Measurements from ENCODE around the gene RABL2A. TPM values are rescaled to one million over a fixed set of nuclear protein-coding genes. Genes with fewer than 3 reads are reported as not detected.
"Not testable (repeated sequence)": the region's sequence is repeated elsewhere in the genome, so short reads cannot be mapped to it uniquely, and the experiment has no call there.

RABL2A gene
- polyA plus RNA-seq, 3 donors from 2014 or later, result 5.7 to 15.4 (median 9.0) TPM

GRCh38 chr2:113599208-113599607, 27.9 kb upstream of the RABL2A start:
- not testable (repeated sequence) for H3K9me3 Mint-ChIP-seq; H3K36me3 Mint-ChIP-seq; DNase-seq; H3K4me1 Mint-ChIP-seq; H3K27me3 Mint-ChIP-seq (ENCODE audit: low read depth in 3 of 3); H3K27ac Mint-ChIP-seq; H3K4me3 Mint-ChIP-seq

DNA sequence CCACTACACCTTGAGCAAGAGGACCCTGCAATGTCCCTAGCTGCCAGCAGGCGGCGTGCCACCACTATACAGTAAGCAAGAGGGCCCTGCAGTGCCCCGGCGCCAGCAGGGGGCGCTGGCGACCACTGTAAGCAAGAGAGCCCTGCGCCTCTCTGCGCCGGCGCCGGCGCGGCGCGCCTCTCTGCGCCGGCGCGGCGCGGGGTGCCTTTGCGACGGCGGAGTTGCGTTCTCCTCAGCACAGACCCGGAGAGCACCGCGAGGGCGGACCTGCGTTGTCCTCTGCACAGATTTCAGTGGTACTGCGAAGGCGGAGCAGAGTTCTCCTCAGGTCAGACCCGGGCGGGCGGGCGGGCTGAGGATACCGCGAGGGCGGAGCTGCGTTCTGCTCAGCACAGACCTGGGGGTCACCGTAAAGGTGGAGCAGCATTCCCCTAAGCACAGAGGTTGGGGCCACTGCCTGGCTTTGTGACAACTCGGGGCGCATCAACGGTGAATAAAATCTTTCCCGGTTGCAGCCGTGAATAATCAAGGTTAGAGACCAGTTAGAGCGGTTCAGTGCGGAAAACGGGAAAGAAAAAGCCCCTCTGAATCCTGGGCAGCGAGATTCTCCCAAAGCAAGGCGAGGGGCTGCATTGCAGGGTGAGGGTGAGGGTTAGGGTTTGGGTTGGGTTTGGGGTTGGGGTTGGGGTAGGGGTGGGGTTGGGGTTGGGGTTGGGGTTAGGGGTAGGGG, 24.9 kb upstream of the RABL2A start:
- not testable (repeated sequence) for H3K9me3 Mint-ChIP-seq, H3K36me3 Mint-ChIP-seq, H3K27ac Mint-ChIP-seq, H3K4me1 Mint-ChIP-seq, H3K4me3 Mint-ChIP-seq
- H3K27me3 Mint-ChIP-seq (ENCODE audit: low read depth in 3 of 3), result peaks cover 10 to 11% (median 10%) of the 10 kb centered on the region in 3 donors
- peak; percentile 36 to 47 (median 46) for DNase-seq

DNA sequence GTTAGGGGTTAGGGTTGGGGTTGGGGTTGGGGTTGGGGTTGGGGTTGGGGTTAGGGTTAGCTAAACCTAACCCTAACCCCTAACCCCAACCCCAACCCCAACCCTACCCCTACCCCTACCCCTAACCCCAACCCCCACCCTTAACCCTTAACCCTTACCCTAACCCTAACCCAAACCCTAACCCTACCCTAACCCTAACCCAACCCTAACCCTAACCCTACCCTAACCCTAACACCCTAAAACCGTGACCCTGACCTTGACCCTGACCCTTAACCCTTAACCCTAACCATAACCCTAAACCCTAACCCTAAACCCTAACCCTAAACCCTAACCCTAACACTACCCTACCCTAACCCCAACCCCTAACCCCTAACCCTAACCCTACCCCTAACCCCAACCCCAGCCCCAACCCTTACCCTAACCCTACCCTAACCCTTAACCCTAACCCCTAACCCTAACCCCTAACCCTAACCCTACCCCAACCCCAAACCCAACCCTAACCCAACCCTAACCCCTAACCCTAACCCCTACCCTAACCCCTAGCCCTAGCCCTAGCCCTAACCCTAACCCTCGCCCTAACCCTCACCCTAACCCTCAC, 24.1 kb upstream of the RABL2A start:
- H3K27ac Mint-ChIP-seq, result peak overlapping the region; percentile 89 to 97 (median 96)
- no peaks in the 10 kb centered on the region for H3K9me3 Mint-ChIP-seq
- no peak for DNase-seq
- H3K36me3 Mint-ChIP-seq, result no peaks in the 10 kb centered on the region
- peak overlapping the region; percentile 84 to 95 (median 91) for H3K4me3 Mint-ChIP-seq
- H3K27me3 Mint-ChIP-seq (ENCODE audit: low read depth in 3 of 3), result peaks cover 10 to 11% (median 10%) of the 10 kb centered on the region in 3 donors
- peaks cover 5 to 10% of the 10 kb centered on the region in 2 donors for H3K4me1 Mint-ChIP-seq

DNA sequence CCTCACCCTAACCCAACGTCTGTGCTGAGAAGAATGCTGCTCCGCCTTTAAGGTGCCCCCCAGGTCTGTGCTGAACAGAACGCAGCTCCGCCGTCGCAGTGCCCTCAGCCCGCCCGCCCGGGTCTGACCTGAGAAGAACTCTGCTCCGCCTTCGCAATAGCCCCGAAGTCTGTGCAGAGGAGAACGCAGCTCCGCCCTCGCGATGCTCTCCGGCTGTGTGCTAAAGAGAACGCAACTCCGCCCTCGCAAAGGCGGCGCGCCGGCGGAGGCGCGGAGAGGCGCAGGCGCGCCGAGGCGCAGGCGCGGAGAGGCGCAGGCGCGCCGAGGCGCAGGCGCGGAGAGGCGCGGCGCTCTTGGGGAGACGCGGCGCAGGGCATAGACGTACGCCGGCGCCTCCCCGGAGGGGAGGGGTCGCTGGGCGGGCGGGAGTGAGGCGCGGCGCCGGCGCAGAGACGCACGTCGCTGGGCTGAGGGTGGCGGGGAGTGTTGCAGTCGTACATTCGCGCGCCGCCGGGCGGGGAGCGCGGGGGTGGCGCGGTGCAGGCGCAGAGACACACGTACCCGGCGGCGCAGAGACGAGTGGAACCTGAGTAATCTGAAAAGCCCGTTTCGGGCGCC, 23.5 kb upstream of the RABL2A start:
- H3K27ac Mint-ChIP-seq, result peak overlapping the region; percentile 89 to 97 (median 96)
- H3K4me3 Mint-ChIP-seq, result peak overlapping the region; percentile 84 to 95 (median 91)
- H3K27me3 Mint-ChIP-seq (ENCODE audit: low read depth in 3 of 3), result peaks cover 10 to 11% (median 10%) of the 10 kb centered on the region in 3 donors
- H3K9me3 Mint-ChIP-seq, H3K4me1 Mint-ChIP-seq, H3K36me3 Mint-ChIP-seq: not testable (repeated sequence)
- peak; percentile 87 to 97 (median 91) for DNase-seq

DNA sequence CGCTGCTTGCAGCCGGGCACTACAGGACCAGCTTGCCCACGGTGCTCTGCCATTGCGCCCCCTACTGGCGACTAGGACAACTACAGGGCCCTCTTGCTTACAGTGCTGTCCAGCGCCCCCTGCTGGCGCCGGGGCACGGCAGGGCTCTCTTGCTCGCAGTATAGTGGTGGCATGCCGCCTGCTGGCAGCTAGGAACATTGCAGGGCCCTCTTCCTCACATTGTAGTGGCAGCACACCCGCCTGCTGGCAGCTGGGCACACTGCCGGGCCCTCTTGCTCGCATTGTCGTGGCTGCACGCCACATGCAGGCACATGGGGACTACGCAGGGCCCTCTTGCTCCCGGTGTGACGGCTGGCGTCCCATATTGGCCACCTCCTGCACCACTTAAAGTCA, 23.0 kb upstream of the RABL2A start:
- not testable (repeated sequence) for H3K4me1 Mint-ChIP-seq, H3K9me3 Mint-ChIP-seq, H3K36me3 Mint-ChIP-seq
- Mint-ChIP-seq H3K27me3 (ENCODE audit: low read depth in 3 of 3) (peaks cover 10 to 11% (median 10%) of the 10 kb centered on the region in 3 donors), H3K4me3 (peak overlapping the region; percentile 84 to 95 (median 91)), H3K27ac (peak overlapping the region; percentile 81 to 97 (median 90))
- peak; percentile 94 to 96 (median 94) for DNase-seq

- DNase-seq, result not testable (repeated sequence)
Observed at GRCh38 chr2:113604661-113605060, 22.4 kb upstream of the RABL2A start.

DNA sequence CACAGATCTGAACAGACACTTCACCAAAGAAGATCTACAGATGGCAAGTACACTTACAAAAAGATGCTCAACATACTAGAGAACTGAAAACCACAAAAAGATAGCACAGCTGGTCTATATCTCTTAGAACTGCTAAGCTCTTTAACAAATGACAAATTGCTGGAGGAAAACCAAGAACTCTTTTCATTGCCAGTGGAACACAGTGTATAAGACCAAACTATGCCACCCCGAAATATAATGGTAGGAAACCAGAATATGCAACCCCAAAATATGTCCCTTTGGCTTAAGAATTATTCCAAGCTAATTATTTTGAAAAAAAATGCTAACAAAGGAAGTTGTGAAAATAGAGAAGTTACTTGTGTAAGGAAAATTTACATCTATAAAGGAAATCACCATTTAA, 21.0 kb upstream of the RABL2A start:
- not testable (repeated sequence) for H3K4me3 Mint-ChIP-seq, DNase-seq, H3K36me3 Mint-ChIP-seq, H3K9me3 Mint-ChIP-seq, H3K27ac Mint-ChIP-seq, H3K4me1 Mint-ChIP-seq
- H3K27me3 Mint-ChIP-seq (ENCODE audit: low read depth in 3 of 3), result peaks cover 9 to 11% (median 10%) of the 10 kb centered on the region in 3 donors

More at GRCh38 chr2:113604661-113605060, 22.4 kb upstream of the RABL2A start:
- H3K27me3 Mint-ChIP-seq (ENCODE audit: low read depth in 3 of 3), result peaks cover 10 to 11% (median 10%) of the 10 kb centered on the region in 3 donors
- not testable (repeated sequence) for H3K9me3 Mint-ChIP-seq, H3K36me3 Mint-ChIP-seq, H3K4me1 Mint-ChIP-seq
- peak overlapping the region in 5 of 6 donors; percentile 81 to 97 (median 90) for H3K27ac Mint-ChIP-seq
- H3K4me3 Mint-ChIP-seq, result peak overlapping the region; percentile 84 to 95 (median 91)

GRCh38 chr2:113609822-113610221, 17.2 kb upstream of the RABL2A start:
- H3K4me3 Mint-ChIP-seq; H3K27ac Mint-ChIP-seq; H3K27me3 Mint-ChIP-seq (ENCODE audit: low read depth in 3 of 3); H3K4me1 Mint-ChIP-seq; H3K36me3 Mint-ChIP-seq; DNase-seq; H3K9me3 Mint-ChIP-seq: not testable (repeated sequence)

DNA sequence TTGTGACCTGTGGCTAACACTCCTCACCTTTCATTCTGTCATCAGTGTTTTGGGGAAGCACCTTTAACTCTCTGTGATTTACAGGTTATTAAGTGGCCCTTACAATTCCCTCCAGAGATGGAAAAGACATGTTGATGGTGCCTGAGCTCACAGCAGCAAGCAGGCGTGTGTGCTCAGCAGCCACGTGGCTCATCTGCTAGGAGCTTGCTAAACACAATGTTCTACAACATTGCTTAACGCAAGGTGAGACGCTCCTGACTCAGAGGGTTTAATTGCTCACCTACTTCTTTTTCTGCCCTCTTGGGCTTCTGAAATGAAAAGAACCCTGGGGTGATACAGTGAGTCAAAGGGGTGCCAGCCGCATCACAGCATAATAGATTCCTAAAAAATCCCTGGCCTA, 6.1 kb upstream of the RABL2A start:
- H3K36me3 Mint-ChIP-seq; H3K4me3 Mint-ChIP-seq; H3K27ac Mint-ChIP-seq; H3K9me3 Mint-ChIP-seq; DNase-seq; H3K4me1 Mint-ChIP-seq; H3K27me3 Mint-ChIP-seq (ENCODE audit: low read depth in 3 of 3): not testable (repeated sequence)

DNA sequence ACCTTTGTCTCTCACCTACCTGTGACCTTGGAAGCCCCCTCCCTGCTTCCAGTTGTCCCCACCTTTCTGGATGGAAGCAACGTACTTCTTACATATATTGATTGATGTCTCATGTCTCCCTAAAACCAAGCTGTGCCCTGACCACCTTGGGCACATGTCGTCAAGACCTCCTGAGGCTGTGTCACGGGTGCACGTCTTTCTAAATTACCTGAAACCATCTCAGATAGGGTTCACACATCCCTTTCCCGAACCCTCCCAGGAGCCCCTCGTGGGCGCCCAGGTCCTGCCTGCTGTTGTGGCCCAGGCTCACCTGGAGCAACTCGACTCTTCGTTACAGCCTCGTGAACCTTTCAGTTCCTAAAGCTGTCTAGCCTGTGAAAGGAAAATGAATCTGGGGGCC, 1.2 kb upstream of the RABL2A start:
- H3K27me3 Mint-ChIP-seq (ENCODE audit: low read depth in 3 of 3); H3K9me3 Mint-ChIP-seq: not testable (repeated sequence)
- H3K4me1 Mint-ChIP-seq, result peaks cover 12 to 13% of the 10 kb centered on the region in 2 donors

DNA sequence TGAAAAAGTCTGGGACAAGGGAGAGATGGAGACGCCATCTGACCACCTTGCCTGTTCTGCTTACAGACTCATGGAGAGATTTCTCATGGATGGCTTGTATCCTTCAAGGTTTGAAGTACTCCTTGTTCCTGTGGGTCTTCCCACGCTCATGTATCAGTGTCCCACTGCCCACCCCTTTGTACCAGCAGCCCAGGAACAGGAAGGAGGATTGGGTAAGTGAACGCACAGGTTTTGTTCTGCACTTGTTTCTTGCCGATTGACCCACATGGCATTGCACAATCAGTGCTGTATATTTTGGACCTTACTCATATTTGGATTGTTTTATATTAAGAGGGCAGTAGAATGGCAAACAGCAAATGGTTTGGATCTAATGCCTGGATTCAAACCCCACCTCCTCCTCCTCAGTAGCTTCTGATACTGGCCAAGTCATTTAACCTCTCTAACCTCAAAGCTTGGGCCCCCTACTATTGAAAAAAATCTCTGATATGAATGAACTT, 5.8 kb downstream of the RABL2A start:
- not testable (repeated sequence) for H3K36me3 Mint-ChIP-seq; H3K4me1 Mint-ChIP-seq; H3K9me3 Mint-ChIP-seq; H3K27me3 Mint-ChIP-seq (ENCODE audit: low read depth in 3 of 3); H3K4me3 Mint-ChIP-seq; DNase-seq; H3K27ac Mint-ChIP-seq

More for the DNA sequence above, 1.2 kb upstream of the RABL2A start:
- H3K36me3 Mint-ChIP-seq, DNase-seq, H3K27ac Mint-ChIP-seq: not testable (repeated sequence)
- H3K4me3 Mint-ChIP-seq, result peak overlapping the region in 1 of 5 donors; percentile 46

DNA sequence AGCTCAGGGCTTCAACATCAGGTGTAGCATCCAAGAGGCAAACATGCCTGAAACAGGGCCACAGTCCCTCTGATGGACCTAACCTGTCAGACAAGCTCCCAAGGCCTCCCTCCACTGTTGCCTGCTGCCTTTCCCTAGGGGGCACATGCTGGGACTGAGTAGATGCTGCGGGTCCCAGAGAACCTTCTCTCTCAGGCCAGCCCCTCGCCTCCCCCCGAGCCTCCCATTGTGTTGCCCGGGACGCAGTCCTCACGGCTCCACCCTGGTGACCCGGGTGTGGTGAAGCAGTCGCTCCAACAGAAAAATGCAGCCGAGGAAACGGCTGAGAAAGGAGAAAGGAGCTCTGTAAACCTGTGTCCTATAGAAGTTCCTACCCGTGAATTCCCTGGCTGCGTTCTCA, 8.3 kb downstream of the RABL2A start:
- not testable (repeated sequence) for H3K36me3 Mint-ChIP-seq; H3K4me3 Mint-ChIP-seq; DNase-seq; H3K27me3 Mint-ChIP-seq (ENCODE audit: low read depth in 3 of 3); H3K9me3 Mint-ChIP-seq; H3K4me1 Mint-ChIP-seq; H3K27ac Mint-ChIP-seq

GRCh38 chr2:113636226-113636625, 9.2 kb downstream of the RABL2A start:
- H3K36me3 Mint-ChIP-seq; H3K4me3 Mint-ChIP-seq; H3K27me3 Mint-ChIP-seq (ENCODE audit: low read depth in 3 of 3); H3K27ac Mint-ChIP-seq; H3K4me1 Mint-ChIP-seq; H3K9me3 Mint-ChIP-seq; DNase-seq: not testable (repeated sequence)

DNA sequence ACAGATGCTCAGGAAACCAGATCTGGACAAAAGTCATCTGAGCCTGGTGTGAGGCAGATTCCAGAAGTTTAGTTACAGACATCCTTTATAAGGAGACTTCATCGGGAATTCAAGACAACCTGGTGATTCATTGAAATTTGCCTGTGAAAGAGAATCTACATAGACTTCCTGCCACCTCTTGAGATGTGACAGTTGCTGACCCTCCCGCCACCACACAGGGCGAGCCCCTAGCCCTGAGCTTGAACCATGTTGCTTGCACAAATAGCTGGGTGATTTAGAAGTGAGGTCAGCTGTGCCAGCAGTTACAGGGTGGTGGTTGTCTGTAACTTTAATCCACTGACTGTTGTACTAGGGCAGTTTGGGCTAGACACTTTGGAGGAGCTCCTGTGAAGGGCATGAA, 11.0 kb downstream of the RABL2A start:
- not testable (repeated sequence) for H3K36me3 Mint-ChIP-seq; DNase-seq; H3K27me3 Mint-ChIP-seq (ENCODE audit: low read depth in 3 of 3); H3K27ac Mint-ChIP-seq; H3K9me3 Mint-ChIP-seq; H3K4me1 Mint-ChIP-seq; H3K4me3 Mint-ChIP-seq
